Trophoblast cell (in vitro differentiated cells and primary cell): Measurements from ENCODE around the gene TAAR9.

Source experiments
- DNase-seq, 2 donors: peaks; one replicate each; pipeline ENCODE4 v3.0.0-alpha.2; 2016
- H2AFZ ChIP-seq: 2 replicates; pipeline ENCODE4 v1.6.1; 2013; ENCODE audit warnings: low read length, moderate library complexity, mild to moderate bottlenecking; ENCODE audit not compliant: insufficient read depth, poor library complexity
- H2AK5ac ChIP-seq: 2 replicates; pipeline ENCODE4 v1.6.1; 2013; ENCODE audit warnings: mild to moderate bottlenecking, low read length
- H2BK120ac ChIP-seq: 2 replicates; pipeline ENCODE4 v1.6.1; 2013; ENCODE audit warnings: low read length, mild to moderate bottlenecking, moderate library complexity; ENCODE audit not compliant: insufficient read depth, poor library complexity
- H2BK12ac ChIP-seq: 2 replicates; pipeline ENCODE4 v1.6.1; 2013; ENCODE audit warnings: mild to moderate bottlenecking, low read length, moderate library complexity
- H2BK5ac ChIP-seq: 2 replicates; pipeline ENCODE4 v1.6.1; 2013; ENCODE audit warnings: low read length, low read depth, moderate library complexity, mild to moderate bottlenecking; ENCODE audit not compliant: poor library complexity
- H3K14ac ChIP-seq: 2 replicates; pipeline ENCODE4 v1.6.1; 2013; ENCODE audit warnings: mild to moderate bottlenecking, low read length
- H3K18ac ChIP-seq: 2 replicates; pipeline ENCODE4 v1.6.1; 2013; ENCODE audit warnings: mild to moderate bottlenecking, low read length
- H3K23ac ChIP-seq: 2 replicates; pipeline ENCODE4 v1.6.1; 2013; ENCODE audit warnings: low read length
- H3K27ac ChIP-seq: 2 replicates; pipeline ENCODE4 v1.5.1; 2013; ENCODE audit warnings: low read depth, mild to moderate bottlenecking, inconsistent platforms, low read length, moderate library complexity
- H3K27me3 ChIP-seq: 2 replicates; pipeline ENCODE4 v1.6.1; 2013; ENCODE audit warnings: inconsistent platforms, mild to moderate bottlenecking, low read length, moderate library complexity; ENCODE audit not compliant: insufficient read depth
- H3K36me3 ChIP-seq, 2 experiments: 1 replicate in 1 of 2; 2 replicates in 1 of 2; pipeline ENCODE4 v1.6.1; 2013; ENCODE audit warnings: low read length in 2 of 2, mild to moderate bottlenecking in 2 of 2, moderate library complexity in 1 of 2; ENCODE audit not compliant: insufficient read depth in 2 of 2, control insufficient read depth in 1 of 2
- H3K4ac ChIP-seq: 2 replicates; pipeline ENCODE4 v1.6.1; 2013; ENCODE audit warnings: low read depth, mild to moderate bottlenecking, low read length, moderate library complexity
- H3K4me1 ChIP-seq, 2 experiments: 1 replicate in 1 of 2; 2 replicates in 1 of 2; pipeline ENCODE4 v1.6.1; 2013; ENCODE audit warnings: low read length in 2 of 2, mild to moderate bottlenecking in 2 of 2, moderate library complexity in 1 of 2; ENCODE audit not compliant: insufficient read depth in 2 of 2, control insufficient read depth in 1 of 2
- H3K4me2 ChIP-seq: 2 replicates; pipeline ENCODE4 v1.6.1; 2013; ENCODE audit warnings: inconsistent platforms, mild to moderate bottlenecking, low read length, moderate library complexity
- H3K4me3 ChIP-seq: 2 replicates; pipeline ENCODE4 v1.5.1; 2013; ENCODE audit warnings: mild to moderate bottlenecking, low read depth, low read length, inconsistent platforms
- H3K79me1 ChIP-seq: one replicate; pipeline ENCODE4 v1.6.1; 2013; ENCODE audit warnings: low read length
- H3K79me2 ChIP-seq: 2 replicates; pipeline ENCODE4 v1.6.1; 2013; ENCODE audit warnings: low read length, mild to moderate bottlenecking; ENCODE audit not compliant: control insufficient read depth, insufficient read depth, poor library complexity
- H3K9ac ChIP-seq: 2 replicates; pipeline ENCODE4 v1.6.1; 2013; ENCODE audit warnings: mild to moderate bottlenecking, low read length
- H3K9me3 ChIP-seq: 2 replicates; pipeline ENCODE4 v1.6.1; 2013; ENCODE audit warnings: low read depth, mild to moderate bottlenecking, control low read depth, inconsistent platforms, low read length; ENCODE audit not compliant: insufficient read depth
- H4K12ac ChIP-seq: 2 replicates; pipeline ENCODE4 v1.6.1; 2013; ENCODE audit warnings: low read depth, mild to moderate bottlenecking, low read length, moderate library complexity
- H4K8ac ChIP-seq: 2 replicates; pipeline ENCODE4 v1.6.1; 2013; ENCODE audit warnings: low read depth, mild to moderate bottlenecking, low read length, moderate library complexity
- H4K91ac ChIP-seq: one replicate; pipeline ENCODE4 v1.6.1; 2013; ENCODE audit warnings: low read depth, mild to moderate bottlenecking, low read length, moderate library complexity
- WGBS: extraction: QIAGEN DNeasy Blood & Tissue Kit; methylation state at CpG from one replicate; pipeline ENCODE4 v1.1.7; 2013; ENCODE audit warnings: missing lambda C conversion rate; ENCODE audit not compliant: insufficient read length, insufficient coverage; ENCODE audit errors: extremely low coverage; 5-methylcytosine and 5-hydroxymethylcytosine counted together

Gene TAAR9

GRCh38 chr6:132568611-132569010 lies 30.5 kb downstream of the TAAR9 start:
- H2AFZ ChIP-seq: no peak overlapping the region
- no peaks in the 10 kb centered on the region for H3K27me3 ChIP-seq
- no peak overlapping the region for H3K4me2 ChIP-seq
- no peaks in the 10 kb centered on the region for H3K79me1 ChIP-seq
- H3K27ac ChIP-seq: no peak overlapping the region
- no peak for DNase-seq
- no peak overlapping the region for H3K18ac ChIP-seq
- no peak overlapping the region for H3K4me3 ChIP-seq
- H2BK12ac ChIP-seq: no peak overlapping the region
- H2AK5ac ChIP-seq: no peak overlapping the region
- H3K23ac ChIP-seq: no peak overlapping the region
- H3K9ac ChIP-seq: no peak overlapping the region
- no peak overlapping the region for H3K4ac ChIP-seq
- H3K14ac ChIP-seq: no peak overlapping the region
- WGBS: no CpG with 5 or more reads among the region's 6 CpGs
- no peak overlapping the region for H4K12ac ChIP-seq
- no peak overlapping the region for H4K8ac ChIP-seq
- H2BK5ac ChIP-seq: no peak overlapping the region
- no peak overlapping the region for H2BK120ac ChIP-seq
- H3K4me1 ChIP-seq: no peaks in the 10 kb centered on the region
- no peaks in the 10 kb centered on the region for H3K9me3 ChIP-seq
- H3K79me2 ChIP-seq: no peaks in the 10 kb centered on the region
- no peaks in the 10 kb centered on the region for H3K36me3 ChIP-seq
- H4K91ac ChIP-seq: no peak overlapping the region

GRCh38 chr6:132569170-132569569 lies 31.1 kb downstream of the TAAR9 start:
- Histone ChIP-seq H3K27me3 (no peaks in the 10 kb centered on the region), H3K4me1 (no peaks in the 10 kb centered on the region), H2BK5ac (no peak overlapping the region), H3K4me2 (no peak overlapping the region), H4K8ac (no peak overlapping the region), H3K79me1 (no peaks in the 10 kb centered on the region), H2AFZ (no peak overlapping the region), H4K91ac (no peak overlapping the region), H3K14ac (no peak overlapping the region), H2AK5ac (no peak overlapping the region), H3K23ac (no peak overlapping the region), H3K79me2 (no peaks in the 10 kb centered on the region), H4K12ac (no peak overlapping the region), H3K9me3 (no peaks in the 10 kb centered on the region), H3K36me3 (no peaks in the 10 kb centered on the region), H2BK12ac (no peak overlapping the region), H3K9ac (no peak overlapping the region), H3K27ac (no peak overlapping the region), H2BK120ac (no peak overlapping the region), H3K4ac (no peak overlapping the region), H3K18ac (no peak overlapping the region), H3K4me3 (no peak overlapping the region)
- no peak for DNase-seq
- WGBS: no CpG with 5 or more reads among the region's 4 CpGs

- H2BK12ac ChIP-seq: no peak within 1 kb of the TSS
- no peak within 1 kb of the TSS for H3K9ac ChIP-seq
- no peak for DNase-seq
- no peak within 1 kb of the TSS for H3K4ac ChIP-seq
- no peak within 1 kb of the TSS for H4K91ac ChIP-seq
- H4K8ac ChIP-seq: no peak within 1 kb of the TSS
- H3K14ac ChIP-seq: no peak within 1 kb of the TSS
- no peak within 1 kb of the TSS for H2AFZ ChIP-seq
- no peak within 1 kb of the TSS for H2BK5ac ChIP-seq
- H2AK5ac ChIP-seq: no peak within 1 kb of the TSS
- H4K12ac ChIP-seq: no peak within 1 kb of the TSS
- H3K18ac ChIP-seq: no peak within 1 kb of the TSS
- H3K4me3 ChIP-seq: no peak within 1 kb of the TSS
- H3K79me1 ChIP-seq: no peaks in the 10 kb centered on the region
- no CpG with 5 or more reads among the region's 15 CpGs for WGBS
- H3K23ac ChIP-seq: no peak within 1 kb of the TSS
- H2BK120ac ChIP-seq: no peak within 1 kb of the TSS
- H3K27ac ChIP-seq: no peak within 1 kb of the TSS
- no peaks in the 10 kb centered on the region for H3K9me3 ChIP-seq
- H3K27me3 ChIP-seq: no peaks in the 10 kb centered on the region
- H3K4me2 ChIP-seq: no peak within 1 kb of the TSS
- no peaks in the 10 kb centered on the region for H3K79me2 ChIP-seq
- no peaks in the 10 kb centered on the region for H3K36me3 ChIP-seq
- no peaks in the 10 kb centered on the region for H3K4me1 ChIP-seq
These were observed 32.2 kb downstream of the TAAR9 start, which contains the start of gene TAAR6 for GRCh38 chr6:132570221-132570777. Gene TAAR6, plus strand, starts transcription at chr6:132570322. Its CDS starts 0 bp downstream, at chr6:132570322.

GRCh38 chr6:132571774-132572173 lies 33.7 kb downstream of the TAAR9 start:
- DNase-seq: no peak
- Histone ChIP-seq H3K18ac (no peak overlapping the region), H4K8ac (no peak overlapping the region), H2BK5ac (no peak overlapping the region), H3K36me3 (no peaks in the 10 kb centered on the region), H3K27ac (no peak overlapping the region), H2BK12ac (no peak overlapping the region), H3K4me3 (no peak overlapping the region), H3K4me2 (no peak overlapping the region), H3K9me3 (no peaks in the 10 kb centered on the region), H3K27me3 (no peaks in the 10 kb centered on the region), H3K4ac (no peak overlapping the region), H3K4me1 (no peaks in the 10 kb centered on the region), H3K23ac (no peak overlapping the region), H3K14ac (no peak overlapping the region), H3K79me2 (no peaks in the 10 kb centered on the region), H4K12ac (no peak overlapping the region), H3K79me1 (no peaks in the 10 kb centered on the region), H3K9ac (no peak overlapping the region), H2AK5ac (no peak overlapping the region), H2BK120ac (no peak overlapping the region), H2AFZ (no peak overlapping the region), H4K91ac (no peak overlapping the region)
